GM23338 (cell line): Measurements from ENCODE around the gene BTBD1. TPM values are rescaled to one million over a fixed set of nuclear protein-coding genes. Genes with fewer than 3 reads are reported as not detected.
A peak's percentile ranks its signal among the peaks of the same experiment; 100 is the strongest.

Source experiments
- ATAC-seq: fragments of 200-7000 bp; cut with Tn5 transposase; 3 replicates; pipeline ENCODE4 v1.9.1; 2020
- DNase-seq: peaks from one replicate; pipeline ENCODE4 v3.0.0-alpha.2; 2015; ENCODE audit warnings: low spot score
- H2AFZ ChIP-seq: fragments of 200-600 bp; sonication (generic); 2 replicates; pipeline ENCODE4 v1.8.0; 2016; ENCODE audit warnings: antibody characterized with exemption, mild to moderate bottlenecking, moderate library complexity
- H3F3A ChIP-seq: fragments of 200-600 bp; sonication (generic); replicated peaks from 2 replicates; pipeline ENCODE4 v1.8.0; 2017; ENCODE audit warnings: antibody characterized with exemption, mixed run types, low read depth
- H3K27ac ChIP-seq: fragments of 200-600 bp; sonication (generic); 2 replicates; pipeline ENCODE4 v1.6.1; 2016; ENCODE audit warnings: low read depth
- H3K27me3 ChIP-seq: fragments of 200-600 bp; sonication (generic); 2 replicates; pipeline ENCODE4 v1.8.0; 2016; ENCODE audit warnings: mild to moderate bottlenecking, mixed run types, moderate library complexity; ENCODE audit not compliant: insufficient read depth
- H3K36me3 ChIP-seq: fragments of 200-600 bp; sonication (generic); 2 replicates; pipeline ENCODE4 v1.8.0; 2016; ENCODE audit warnings: mild to moderate bottlenecking; ENCODE audit not compliant: insufficient read depth
- H3K4me1 ChIP-seq: fragments of 200-600 bp; sonication (generic); 2 replicates; pipeline ENCODE4 v1.8.0; 2016; ENCODE audit warnings: mild to moderate bottlenecking, moderate library complexity; ENCODE audit not compliant: insufficient read depth
- H3K4me2 ChIP-seq: fragments of 200-600 bp; sonication (generic); 2 replicates; pipeline ENCODE4 v1.7.1; 2017; ENCODE audit warnings: mixed run types
- H3K4me3 ChIP-seq: fragments of 200-600 bp; sonication (generic); 2 replicates; pipeline ENCODE4 v1.6.1; 2016; ENCODE audit warnings: mixed run types
- H3K79me2 ChIP-seq: fragments of 200-600 bp; sonication (generic); replicated peaks from 2 replicates; pipeline ENCODE4 v1.8.0; 2017; ENCODE audit warnings: mild to moderate bottlenecking; ENCODE audit not compliant: insufficient read depth
- H3K9me2 ChIP-seq: fragments of 200-600 bp; sonication (generic); 2 replicates; pipeline ENCODE4 v1.8.0; 2017; ENCODE audit not compliant: insufficient read depth
- H4K20me1 ChIP-seq: fragments of 200-600 bp; sonication (generic); replicated peaks from 2 replicates; pipeline ENCODE4 v1.8.0; 2017; ENCODE audit warnings: mild to moderate bottlenecking; ENCODE audit not compliant: insufficient read depth
- H3K27ac Mint-ChIP-seq: 2 replicates; pipeline ENCODE4 v1.8.0; 2020; ENCODE audit warnings: inconsistent platforms, mild to moderate bottlenecking, moderate library complexity, mixed read lengths
- H3K27me3 Mint-ChIP-seq: 3 replicates; pipeline ENCODE4 v1.8.0; 2022; ENCODE audit warnings: low read depth, mild to moderate bottlenecking, moderate library complexity, mixed read lengths, inconsistent platforms; ENCODE audit not compliant: insufficient read depth, poor library complexity
- H3K36me3 Mint-ChIP-seq: 3 replicates; pipeline ENCODE4 v1.8.0; 2021; ENCODE audit warnings: low read depth, mild to moderate bottlenecking, inconsistent platforms, moderate library complexity, mixed read lengths
- H3K4me1 Mint-ChIP-seq: 3 replicates; pipeline ENCODE4 v1.8.0; 2020; ENCODE audit warnings: mild to moderate bottlenecking, inconsistent platforms, mixed read lengths
- H3K4me3 Mint-ChIP-seq: 3 replicates; pipeline ENCODE4 v1.8.0; 2021; ENCODE audit warnings: moderate library complexity, mild to moderate bottlenecking, inconsistent platforms, mixed read lengths
- H3K9me3 Mint-ChIP-seq: 3 replicates; pipeline ENCODE4 v1.8.0; 2020; ENCODE audit warnings: moderate library complexity, mild to moderate bottlenecking, inconsistent platforms, mixed read lengths
- CREB1 ChIP-seq: fragments of 250-450 bp; sonication (Bioruptor Pico); IDR thresholded peaks from 2 replicates; pipeline ENCODE4 v1.5.0; 2020; ENCODE audit warnings: low read depth, mild to moderate bottlenecking, moderate library complexity
- EZH2 ChIP-seq: fragments of 200-600 bp; sonication (generic); IDR thresholded peaks from one replicate; pipeline ENCODE4 v1.8.0; 2017; ENCODE audit warnings: antibody characterized with exemption, mild to moderate bottlenecking, low read depth; ENCODE audit not compliant: unreplicated experiment
- NANOG ChIP-seq: IDR thresholded peaks from 2 replicates; pipeline ENCODE4 v1.6.1; 2016; ENCODE audit warnings: antibody characterized with exemption, borderline replicate concordance
- POLR2AphosphoS5 ChIP-seq: IDR thresholded peaks from 2 replicates; pipeline ENCODE4 v1.6.1; 2016; ENCODE audit warnings: antibody characterized with exemption, low read depth
- ZNF331 ChIP-seq: fragments of 250-450 bp; sonication (Bioruptor Pico); IDR thresholded peaks from 2 replicates; pipeline ENCODE4 v1.5.0; 2020; ENCODE audit warnings: low read depth, mild to moderate bottlenecking, moderate library complexity
- polyA plus RNA-seq: library from polyadenylated mRNA; unstranded; fragments of >200 nt; fragmentation: Nextera tagmentation; extraction: Ambion mirVana; gene quantifications from 2 replicates; pipeline ENCODE4 v1.2.1, GENCODE V29; 2016
- total RNA-seq: library from RNA; depleted of rRNA; stranded (reverse); fragments of >200 nt; shearing (Covaris generic); gene quantifications from 2 replicates; pipeline ENCODE4 v1.2.3, GENCODE V29; 2014
- TF ChIP-seq, protein P1 (sequence below): fragments of 250-450 bp; sonication (Bioruptor Pico); IDR thresholded peaks from 2 replicates; pipeline ENCODE4 v1.5.0; 2020; ENCODE audit warnings: mild to moderate bottlenecking, moderate library complexity
- TF ChIP-seq, protein P2 (sequence below): IDR thresholded peaks from one replicate; pipeline ENCODE4 v1.6.1; 2018; ENCODE audit warnings: antibody characterized with exemption; ENCODE audit not compliant: unreplicated experiment
- TF ChIP-seq, protein P3 (sequence below), 2 experiments: fragments of 200-600 bp in 1 of 2; sonication (generic) in 1 of 2; conservative IDR thresholded peaks; 2 replicates each; pipeline versions ENCODE4 v1.5.1 to v1.6.1; 2016 to 2017; ENCODE audit warnings: antibody characterized with exemption in 2 of 2, low read depth in 2 of 2, mild to moderate bottlenecking in 2 of 2, moderate library complexity in 1 of 2

BTBD1 gene
- total and polyA plus RNA-seq, 2 experiments from 2014 or later, result 12.6 to 66.1 TPM

DNA sequence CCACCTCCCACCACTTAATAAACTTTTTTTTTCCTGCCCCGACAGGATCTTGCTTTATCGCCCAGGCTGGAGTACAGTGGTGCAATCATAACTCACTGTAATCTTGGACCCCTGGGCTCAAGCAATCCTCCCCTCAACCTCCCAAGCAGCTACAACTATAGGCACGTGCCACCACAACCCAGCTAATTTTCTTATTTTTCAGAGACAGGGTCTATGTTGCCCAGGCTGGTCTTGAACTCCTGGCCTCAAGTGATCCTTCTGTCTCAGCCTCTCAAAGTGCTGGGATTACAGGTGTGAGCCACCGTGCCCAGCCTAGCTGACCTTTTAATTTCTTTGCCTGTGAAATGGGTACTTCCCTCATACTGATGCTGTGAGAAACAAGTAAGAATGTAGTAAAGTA, 51.7 kb downstream of the BTBD1 start (continued):
- TF ChIP-seq, protein P1, sequence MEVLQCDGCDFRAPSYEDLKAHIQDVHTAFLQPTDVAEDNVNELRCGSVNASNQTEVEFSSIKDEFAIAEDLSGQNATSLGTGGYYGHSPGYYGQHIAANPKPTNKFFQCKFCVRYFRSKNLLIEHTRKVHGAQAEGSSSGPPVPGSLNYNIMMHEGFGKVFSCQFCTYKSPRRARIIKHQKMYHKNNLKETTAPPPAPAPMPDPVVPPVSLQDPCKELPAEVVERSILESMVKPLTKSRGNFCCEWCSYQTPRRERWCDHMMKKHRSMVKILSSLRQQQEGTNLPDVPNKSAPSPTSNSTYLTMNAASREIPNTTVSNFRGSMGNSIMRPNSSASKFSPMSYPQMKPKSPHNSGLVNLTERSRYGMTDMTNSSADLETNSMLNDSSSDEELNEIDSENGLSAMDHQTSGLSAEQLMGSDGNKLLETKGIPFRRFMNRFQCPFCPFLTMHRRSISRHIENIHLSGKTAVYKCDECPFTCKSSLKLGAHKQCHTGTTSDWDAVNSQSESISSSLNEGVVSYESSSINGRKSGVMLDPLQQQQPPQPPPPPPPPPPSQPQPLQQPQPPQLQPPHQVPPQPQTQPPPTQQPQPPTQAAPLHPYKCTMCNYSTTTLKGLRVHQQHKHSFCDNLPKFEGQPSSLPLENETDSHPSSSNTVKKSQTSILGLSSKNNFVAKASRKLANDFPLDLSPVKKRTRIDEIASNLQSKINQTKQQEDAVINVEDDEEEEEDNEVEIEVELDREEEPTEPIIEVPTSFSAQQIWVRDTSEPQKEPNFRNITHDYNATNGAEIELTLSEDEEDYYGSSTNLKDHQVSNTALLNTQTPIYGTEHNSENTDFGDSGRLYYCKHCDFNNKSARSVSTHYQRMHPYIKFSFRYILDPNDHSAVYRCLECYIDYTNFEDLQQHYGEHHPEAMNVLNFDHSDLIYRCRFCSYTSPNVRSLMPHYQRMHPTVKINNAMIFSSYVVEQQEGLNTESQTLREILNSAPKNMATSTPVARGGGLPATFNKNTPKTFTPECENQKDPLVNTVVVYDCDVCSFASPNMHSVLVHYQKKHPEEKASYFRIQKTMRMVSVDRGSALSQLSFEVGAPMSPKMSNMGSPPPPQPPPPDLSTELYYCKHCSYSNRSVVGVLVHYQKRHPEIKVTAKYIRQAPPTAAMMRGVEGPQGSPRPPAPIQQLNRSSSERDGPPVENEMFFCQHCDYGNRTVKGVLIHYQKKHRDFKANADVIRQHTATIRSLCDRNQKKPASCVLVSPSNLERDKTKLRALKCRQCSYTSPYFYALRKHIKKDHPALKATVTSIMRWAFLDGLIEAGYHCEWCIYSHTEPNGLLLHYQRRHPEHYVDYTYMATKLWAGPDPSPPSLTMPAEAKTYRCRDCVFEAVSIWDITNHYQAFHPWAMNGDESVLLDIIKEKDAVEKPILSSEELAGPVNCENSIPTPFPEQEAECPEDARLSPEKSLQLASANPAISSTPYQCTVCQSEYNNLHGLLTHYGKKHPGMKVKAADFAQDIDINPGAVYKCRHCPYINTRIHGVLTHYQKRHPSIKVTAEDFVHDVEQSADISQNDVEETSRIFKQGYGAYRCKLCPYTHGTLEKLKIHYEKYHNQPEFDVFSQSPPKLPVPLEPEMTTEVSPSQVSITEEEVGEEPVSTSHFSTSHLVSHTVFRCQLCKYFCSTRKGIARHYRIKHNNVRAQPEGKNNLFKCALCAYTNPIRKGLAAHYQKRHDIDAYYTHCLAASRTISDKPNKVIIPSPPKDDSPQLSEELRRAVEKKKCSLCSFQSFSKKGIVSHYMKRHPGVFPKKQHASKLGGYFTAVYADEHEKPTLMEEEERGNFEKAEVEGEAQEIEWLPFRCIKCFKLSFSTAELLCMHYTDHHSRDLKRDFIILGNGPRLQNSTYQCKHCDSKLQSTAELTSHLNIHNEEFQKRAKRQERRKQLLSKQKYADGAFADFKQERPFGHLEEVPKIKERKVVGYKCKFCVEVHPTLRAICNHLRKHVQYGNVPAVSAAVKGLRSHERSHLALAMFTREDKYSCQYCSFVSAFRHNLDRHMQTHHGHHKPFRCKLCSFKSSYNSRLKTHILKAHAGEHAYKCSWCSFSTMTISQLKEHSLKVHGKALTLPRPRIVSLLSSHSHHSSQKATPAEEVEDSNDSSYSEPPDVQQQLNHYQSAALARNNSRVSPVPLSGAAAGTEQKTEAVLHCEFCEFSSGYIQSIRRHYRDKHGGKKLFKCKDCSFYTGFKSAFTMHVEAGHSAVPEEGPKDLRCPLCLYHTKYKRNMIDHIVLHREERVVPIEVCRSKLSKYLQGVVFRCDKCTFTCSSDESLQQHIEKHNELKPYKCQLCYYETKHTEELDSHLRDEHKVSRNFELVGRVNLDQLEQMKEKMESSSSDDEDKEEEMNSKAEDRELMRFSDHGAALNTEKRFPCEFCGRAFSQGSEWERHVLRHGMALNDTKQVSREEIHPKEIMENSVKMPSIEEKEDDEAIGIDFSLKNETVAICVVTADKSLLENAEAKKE (CRISPR knock-in tag), result no peak
- TF ChIP-seq, protein P2, sequence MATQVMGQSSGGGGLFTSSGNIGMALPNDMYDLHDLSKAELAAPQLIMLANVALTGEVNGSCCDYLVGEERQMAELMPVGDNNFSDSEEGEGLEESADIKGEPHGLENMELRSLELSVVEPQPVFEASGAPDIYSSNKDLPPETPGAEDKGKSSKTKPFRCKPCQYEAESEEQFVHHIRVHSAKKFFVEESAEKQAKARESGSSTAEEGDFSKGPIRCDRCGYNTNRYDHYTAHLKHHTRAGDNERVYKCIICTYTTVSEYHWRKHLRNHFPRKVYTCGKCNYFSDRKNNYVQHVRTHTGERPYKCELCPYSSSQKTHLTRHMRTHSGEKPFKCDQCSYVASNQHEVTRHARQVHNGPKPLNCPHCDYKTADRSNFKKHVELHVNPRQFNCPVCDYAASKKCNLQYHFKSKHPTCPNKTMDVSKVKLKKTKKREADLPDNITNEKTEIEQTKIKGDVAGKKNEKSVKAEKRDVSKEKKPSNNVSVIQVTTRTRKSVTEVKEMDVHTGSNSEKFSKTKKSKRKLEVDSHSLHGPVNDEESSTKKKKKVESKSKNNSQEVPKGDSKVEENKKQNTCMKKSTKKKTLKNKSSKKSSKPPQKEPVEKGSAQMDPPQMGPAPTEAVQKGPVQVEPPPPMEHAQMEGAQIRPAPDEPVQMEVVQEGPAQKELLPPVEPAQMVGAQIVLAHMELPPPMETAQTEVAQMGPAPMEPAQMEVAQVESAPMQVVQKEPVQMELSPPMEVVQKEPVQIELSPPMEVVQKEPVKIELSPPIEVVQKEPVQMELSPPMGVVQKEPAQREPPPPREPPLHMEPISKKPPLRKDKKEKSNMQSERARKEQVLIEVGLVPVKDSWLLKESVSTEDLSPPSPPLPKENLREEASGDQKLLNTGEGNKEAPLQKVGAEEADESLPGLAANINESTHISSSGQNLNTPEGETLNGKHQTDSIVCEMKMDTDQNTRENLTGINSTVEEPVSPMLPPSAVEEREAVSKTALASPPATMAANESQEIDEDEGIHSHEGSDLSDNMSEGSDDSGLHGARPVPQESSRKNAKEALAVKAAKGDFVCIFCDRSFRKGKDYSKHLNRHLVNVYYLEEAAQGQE, result no peak
- TF ChIP-seq EZH2 (no peak), CREB1 (CRISPR knock-in tag) (no peak), NANOG (no peak)

DNA sequence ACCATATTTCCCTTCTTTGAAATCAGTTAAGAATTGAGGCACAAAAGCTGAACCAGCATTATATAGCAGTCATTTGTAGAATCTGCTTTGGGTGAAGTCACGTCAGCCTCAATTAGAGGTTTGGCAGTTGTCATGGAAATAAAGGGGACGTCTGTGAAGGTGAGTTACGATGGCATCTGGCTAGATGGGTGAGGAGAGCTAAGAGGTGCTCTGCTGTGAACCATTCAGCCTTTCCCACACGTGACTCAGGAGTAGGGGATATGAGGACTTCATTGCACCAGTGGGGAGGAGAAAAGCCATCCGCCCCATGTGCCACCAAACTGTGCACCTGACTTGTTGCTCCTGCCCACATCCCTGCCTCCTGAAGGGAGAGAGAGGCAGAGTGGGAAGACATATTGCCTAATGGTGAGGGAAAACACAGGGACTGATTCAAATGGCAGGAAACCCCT, 52.8 kb downstream of the BTBD1 start:
- Histone ChIP-seq H3K9me2 (peaks cover 8% of the 10 kb centered on the region; the same call in 1 of the 2 replicates), H3F3A (no peaks in the 10 kb centered on the region; the same call in 1 of the 2 replicates), H3K79me2 (peaks cover 17% of the 10 kb centered on the region), H3K4me3 (no peak overlapping the region), H2AFZ (no peak overlapping the region), H4K20me1 (no peaks in the 10 kb centered on the region), H3K27ac (peak overlapping the region; percentile 55; the same call in 1 of the 2 replicates), H3K4me2 (no peak overlapping the region), H3K36me3 (peaks cover 19% of the 10 kb centered on the region; the same call in 1 of the 2 replicates), H3K4me1 (peaks cover 13% of the 10 kb centered on the region), H3K27me3 (no peaks in the 10 kb centered on the region)
- Mint-ChIP-seq H3K36me3 (peaks cover 47% of the 10 kb centered on the region), H3K4me3 (no peak overlapping the region; the same call in 2 of the 3 replicates), H3K27ac (no peak overlapping the region), H3K9me3 (peaks cover 6% of the 10 kb centered on the region), H3K4me1 (peaks cover 32% of the 10 kb centered on the region), H3K27me3 (peaks cover 22% of the 10 kb centered on the region)
- ATAC-seq, result no peak
- no peak for DNase-seq
- TF ChIP-seq ZNF331 (CRISPR knock-in tag) (no peak), POLR2AphosphoS5 (peak; percentile 40; the same call in 1 of the 2 replicates), CREB1 (CRISPR knock-in tag) (no peak), EZH2 (no peak), NANOG (no peak)
- TF ChIP-seq, protein P3, sequence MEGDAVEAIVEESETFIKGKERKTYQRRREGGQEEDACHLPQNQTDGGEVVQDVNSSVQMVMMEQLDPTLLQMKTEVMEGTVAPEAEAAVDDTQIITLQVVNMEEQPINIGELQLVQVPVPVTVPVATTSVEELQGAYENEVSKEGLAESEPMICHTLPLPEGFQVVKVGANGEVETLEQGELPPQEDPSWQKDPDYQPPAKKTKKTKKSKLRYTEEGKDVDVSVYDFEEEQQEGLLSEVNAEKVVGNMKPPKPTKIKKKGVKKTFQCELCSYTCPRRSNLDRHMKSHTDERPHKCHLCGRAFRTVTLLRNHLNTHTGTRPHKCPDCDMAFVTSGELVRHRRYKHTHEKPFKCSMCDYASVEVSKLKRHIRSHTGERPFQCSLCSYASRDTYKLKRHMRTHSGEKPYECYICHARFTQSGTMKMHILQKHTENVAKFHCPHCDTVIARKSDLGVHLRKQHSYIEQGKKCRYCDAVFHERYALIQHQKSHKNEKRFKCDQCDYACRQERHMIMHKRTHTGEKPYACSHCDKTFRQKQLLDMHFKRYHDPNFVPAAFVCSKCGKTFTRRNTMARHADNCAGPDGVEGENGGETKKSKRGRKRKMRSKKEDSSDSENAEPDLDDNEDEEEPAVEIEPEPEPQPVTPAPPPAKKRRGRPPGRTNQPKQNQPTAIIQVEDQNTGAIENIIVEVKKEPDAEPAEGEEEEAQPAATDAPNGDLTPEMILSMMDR (conservative IDR thresholded peaks at IDR 0.05; ENCODE audit: low read depth in 2 of 2), result no peak
- TF ChIP-seq, protein P2, result no peak
